BJ (cell line): ENCODE results near the gene ABCA7. TPM values are rescaled to one million over a fixed set of nuclear protein-coding genes. Genes with fewer than 3 reads are reported as not detected.

Experiments used
- CTCF ChIA-PET: fragments of 350-600 bp; formaldehyde crosslinking; extraction: SDS; loops from one replicate; lab custom pipeline; 2021; ENCODE audit warnings: antibody characterized with exemption, inconsistent platforms; lab: Yijun Ruan, JAX
- POLR2A ChIA-PET: fragments of 300-600 bp; sonication (Branson Sonifier 250); formaldehyde crosslinking; extraction: SDS; loops from one replicate; lab custom pipeline; 2021; ENCODE audit warnings: antibody characterized with exemption; lab: Charles Lee
- DNase-seq: peaks from one replicate; pipeline ENCODE4 v3.0.0-alpha.2; 2011; ENCODE audit warnings: low read depth
- H3K27me3 ChIP-seq: 2 replicates; pipeline ENCODE4 v1.6.0; 2011; ENCODE audit warnings: low read length; ENCODE audit not compliant: control insufficient read depth, insufficient read depth
- H3K36me3 ChIP-seq: 2 replicates; pipeline ENCODE4 v1.5.1; 2011; ENCODE audit warnings: low read length; ENCODE audit not compliant: control insufficient read depth, insufficient read depth
- H3K4me3 ChIP-seq: 2 replicates; pipeline ENCODE4 v1.5.1; 2011; ENCODE audit warnings: low read depth, mild to moderate bottlenecking, control low read depth, low read length
- CTCF ChIP-seq: IDR thresholded peaks from 2 replicates; pipeline ENCODE4 v1.5.1; 2011; ENCODE audit warnings: low read depth, mild to moderate bottlenecking, control low read depth, inconsistent platforms, low read length, moderate library complexity; ENCODE audit not compliant: insufficient read depth
- polyA plus RNA-seq: library from polyadenylated mRNA; depleted of rRNA; stranded (reverse); fragments of >200 nt; gene quantifications from 2 replicates; pipeline ENCODE4 v1.2.3, GENCODE V29; 2011

ABCA7 gene
- polyA plus RNA-seq, 1 experiment, result 1.9 TPM

- peak; percentile 66 for TF ChIP-seq CTCF
Observed at GRCh38 chr19:1064661-1065605, 25.0 kb downstream of the ABCA7 start.

GRCh38 chr19:1065606-1066109, 25.8 kb downstream of the ABCA7 start:
- Histone ChIP-seq H3K36me3 (no peaks in the 10 kb centered on the region; the same call in 1 of the 2 replicates), H3K4me3 (no peak overlapping the region), H3K27me3 (peaks cover 5% of the 10 kb centered on the region)
- CTCF ChIA-PET, result interaction anchor here (1.2 to 2.5 kb wide), 4 partner anchors 10 to 22 kb away, joined by 3 to 10 read pairs (median 4); no protein-coding TSS in a partner anchor
- DNase-seq, result no peak
- POLR2A ChIA-PET, result no interaction called here
- TF ChIP-seq CTCF, result no peak

More at GRCh38 chr19:1064661-1065605, 25.0 kb downstream of the ABCA7 start:
- ChIA-PET CTCF (interaction anchor here (0.6 to 2.5 kb wide), 8 partner anchors 10 to 48 kb away, joined by 3 to 10 read pairs (median 4); no protein-coding TSS in a partner anchor), POLR2A (no interaction called here)
- peaks cover 4% of the 10 kb centered on the region; the same call in 1 of the 2 replicates for H3K27me3 ChIP-seq
- DNase-seq, result no peak
- no peak overlapping the region for H3K4me3 ChIP-seq
- no peaks in the 10 kb centered on the region; the same call in 1 of the 2 replicates for H3K36me3 ChIP-seq

GRCh38 chr19:1066251-1066747, 26.4 kb downstream of the ABCA7 start:
- TF ChIP-seq CTCF, result no peak
- CTCF ChIA-PET, result interaction anchor here (1.2 to 1.6 kb wide), 2 partner anchors 10 to 17 kb away, joined by 3 to 6 read pairs; no protein-coding TSS in a partner anchor
- no peaks in the 10 kb centered on the region; the same call in 1 of the 2 replicates for H3K36me3 ChIP-seq
- no peak for DNase-seq
- POLR2A ChIA-PET, result no interaction called here
- H3K27me3 ChIP-seq, result peaks cover 9% of the 10 kb centered on the region
- H3K4me3 ChIP-seq, result no peak overlapping the region

- H3K4me3 ChIP-seq, result peak within 1 kb of the TSS; percentile 27
- CTCF ChIA-PET, result interaction anchor here (0.8 to 1.6 kb wide), 3 partner anchors 9 to 128 kb away, joined by 3 to 6 read pairs (median 4); no protein-coding TSS in a partner anchor
- no peaks in the 10 kb centered on the region; the same call in 1 of the 2 replicates for H3K36me3 ChIP-seq
- no peak for DNase-seq
- no peak for TF ChIP-seq CTCF
- H3K27me3 ChIP-seq, result peaks cover 9% of the 10 kb centered on the region
- POLR2A ChIA-PET, result no interaction called here
Observed at GRCh38 chr19:1066748-1067340, 26.9 kb downstream of the ABCA7 start, which contains the start of gene ARHGAP45. ARHGAP45 (plus strand) TSS chr19:1067167; CDS start chr19:1067406, 239 bp downstream.
